ENCODE measurements around the gene CINP.
"Not testable (repeated sequence)": the region's sequence is repeated elsewhere in the genome, so short reads cannot be mapped to it uniquely, and the experiment has no call there.

Gene CINP

GRCh38 chr14:102319351-102320032 is 43.2 kb downstream of the CINP start, which contains the start of gene ZNF839:
Gene ZNF839, plus strand, starts transcription at chr14:102319746. Its CDS starts 20 bp downstream, at chr14:102319766.
- H3K4me3 Mint-ChIP-seq: peak within 1 kb of the TSS; percentile 97
- H3K27me3 Mint-ChIP-seq: no peaks in the 10 kb centered on the region
- peaks cover 64% of the 10 kb centered on the region for H3K4me1 Mint-ChIP-seq (ENCODE audit: low read depth)

DNA sequence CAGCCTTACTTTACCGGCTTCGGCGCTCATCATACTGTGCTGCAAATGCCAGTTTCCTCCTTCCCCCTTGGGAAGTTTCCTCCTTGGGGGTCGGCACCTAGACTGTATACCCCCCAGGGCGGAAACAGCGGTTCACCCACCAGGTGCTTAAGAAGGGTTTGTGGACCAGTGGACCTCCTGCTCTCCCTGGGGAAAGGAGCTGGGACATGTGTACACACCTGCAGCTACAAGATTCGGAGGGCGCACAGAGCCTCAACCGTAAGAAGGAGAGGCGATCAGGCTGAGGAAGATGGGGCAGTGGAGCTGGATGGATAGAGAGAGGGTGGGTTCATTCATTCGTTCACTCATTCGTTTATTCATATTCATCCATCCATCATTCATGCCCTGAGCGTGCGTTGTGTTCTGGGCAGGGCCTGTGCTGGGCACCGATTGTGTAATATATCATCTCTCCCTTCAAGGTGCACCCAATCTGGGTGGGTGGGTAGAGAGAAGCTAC is 43.9 kb downstream of the CINP start:
- H3K4me3 Mint-ChIP-seq: peak overlapping the region; percentile 97
- peaks cover 70% of the 10 kb centered on the region for H3K4me1 Mint-ChIP-seq (ENCODE audit: low read depth)
- H3K9me3 Mint-ChIP-seq: no peaks in the 10 kb centered on the region
- H3K27ac Mint-ChIP-seq: peak overlapping the region; percentile 96
- no peaks in the 10 kb centered on the region for H3K36me3 Mint-ChIP-seq (ENCODE audit: low read depth)
- H3K27me3 Mint-ChIP-seq: no peaks in the 10 kb centered on the region

More at GRCh38 chr14:102319351-102320032, 43.2 kb downstream of the CINP start, which contains the start of gene ZNF839:
- H3K36me3 Mint-ChIP-seq (ENCODE audit: low read depth): no peaks in the 10 kb centered on the region
- peak within 1 kb of the TSS; percentile 96 for H3K27ac Mint-ChIP-seq
- H3K9me3 Mint-ChIP-seq: no peaks in the 10 kb centered on the region

- peaks cover 74% of the 10 kb centered on the region for H3K4me1 Mint-ChIP-seq (ENCODE audit: low read depth)
- H3K27me3 Mint-ChIP-seq: no peaks in the 10 kb centered on the region
- H3K27ac Mint-ChIP-seq: peak overlapping the region; percentile 88
- no peaks in the 10 kb centered on the region for H3K9me3 Mint-ChIP-seq
- no peaks in the 10 kb centered on the region for H3K36me3 Mint-ChIP-seq (ENCODE audit: low read depth)
- H3K4me3 Mint-ChIP-seq: peak overlapping the region; percentile 89
Measured at GRCh38 chr14:102317564-102318248, 45.0 kb downstream of the CINP start.

DNA sequence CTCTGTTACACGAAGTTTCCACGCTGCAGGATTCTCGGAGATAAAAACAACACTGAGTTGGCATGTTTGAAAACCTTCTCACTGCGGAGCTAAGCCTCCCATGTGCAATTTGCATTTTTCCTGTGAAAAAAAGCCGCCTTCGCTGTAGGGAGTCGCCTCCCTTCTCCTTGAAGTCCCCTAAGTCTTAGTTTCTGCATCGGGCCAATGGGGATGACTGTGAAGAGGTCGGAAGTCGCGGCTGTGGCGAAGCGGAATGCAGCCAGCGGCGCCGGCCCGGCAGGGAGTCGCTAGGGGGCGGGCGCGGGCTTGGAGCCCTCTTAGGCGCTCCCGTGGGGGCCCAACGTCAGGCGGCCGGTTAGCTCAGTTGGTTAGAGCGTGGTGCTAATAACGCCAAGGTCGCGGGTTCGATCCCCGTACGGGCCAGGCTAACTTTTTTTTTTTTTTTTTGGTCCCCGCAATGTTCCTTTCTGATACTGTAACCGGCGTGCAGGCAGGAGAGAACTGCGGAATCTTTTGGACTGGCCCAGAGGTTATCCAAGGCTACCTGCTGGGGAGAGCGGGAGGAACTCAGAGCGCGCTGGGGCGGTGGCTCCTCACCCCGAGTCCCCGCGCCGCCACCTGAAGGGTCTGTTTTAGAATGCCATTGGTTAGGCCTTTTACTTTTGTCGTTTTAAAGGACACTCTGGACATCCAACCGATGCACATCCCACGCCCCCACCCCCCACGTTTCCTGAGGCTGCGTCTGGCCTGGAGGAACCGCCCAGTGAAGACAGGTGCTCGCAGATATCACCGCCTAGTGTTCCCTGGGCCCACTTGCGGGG is 45.7 kb downstream of the CINP start:
- H3K36me3 Mint-ChIP-seq (ENCODE audit: low read depth): no peaks in the 10 kb centered on the region
- peak overlapping the region; percentile 88 for H3K27ac Mint-ChIP-seq

GRCh38 chr14:102316338-102316742 is 46.4 kb downstream of the CINP start:
- Mint-ChIP-seq H3K9me3 (no peaks in the 10 kb centered on the region), H3K27me3 (no peaks in the 10 kb centered on the region), H3K36me3 (ENCODE audit: low read depth) (no peaks in the 10 kb centered on the region), H3K4me3 (peak overlapping the region; percentile 89), H3K27ac (peak overlapping the region; percentile 88), H3K4me1 (ENCODE audit: low read depth) (peaks cover 71% of the 10 kb centered on the region)

More for the DNA sequence above, 45.7 kb downstream of the CINP start:
- Mint-ChIP-seq H3K9me3 (no peaks in the 10 kb centered on the region), H3K27me3 (no peaks in the 10 kb centered on the region), H3K4me3 (peak overlapping the region; percentile 89), H3K4me1 (ENCODE audit: low read depth) (peaks cover 74% of the 10 kb centered on the region)

DNA sequence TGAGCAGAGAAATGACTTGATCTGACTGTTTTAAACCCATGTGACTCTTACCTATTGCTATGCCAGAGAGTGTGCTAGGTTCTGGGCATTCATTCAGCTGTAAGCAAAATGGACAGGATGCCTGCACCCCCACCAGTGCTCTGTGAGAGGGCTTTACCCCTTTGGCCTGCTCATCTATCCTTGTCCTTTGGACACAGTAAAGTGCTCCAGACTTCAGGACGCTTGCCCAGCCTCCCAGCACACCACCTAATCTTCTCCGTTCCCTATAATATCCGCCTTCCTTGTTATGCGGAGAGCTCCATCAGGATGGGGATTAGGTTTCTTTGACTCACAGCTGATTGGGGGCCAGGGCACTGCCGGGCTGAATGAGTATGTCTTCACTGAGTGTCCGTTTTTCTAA is 47.6 kb downstream of the CINP start:
- peaks cover 59% of the 10 kb centered on the region for H3K4me1 Mint-ChIP-seq (ENCODE audit: low read depth)
- H3K4me3 Mint-ChIP-seq: peak overlapping the region; percentile 88
- no peaks in the 10 kb centered on the region for H3K27me3 Mint-ChIP-seq
- H3K36me3 Mint-ChIP-seq (ENCODE audit: low read depth): no peaks in the 10 kb centered on the region
- no peaks in the 10 kb centered on the region for H3K9me3 Mint-ChIP-seq
- no peak overlapping the region for H3K27ac Mint-ChIP-seq

DNA sequence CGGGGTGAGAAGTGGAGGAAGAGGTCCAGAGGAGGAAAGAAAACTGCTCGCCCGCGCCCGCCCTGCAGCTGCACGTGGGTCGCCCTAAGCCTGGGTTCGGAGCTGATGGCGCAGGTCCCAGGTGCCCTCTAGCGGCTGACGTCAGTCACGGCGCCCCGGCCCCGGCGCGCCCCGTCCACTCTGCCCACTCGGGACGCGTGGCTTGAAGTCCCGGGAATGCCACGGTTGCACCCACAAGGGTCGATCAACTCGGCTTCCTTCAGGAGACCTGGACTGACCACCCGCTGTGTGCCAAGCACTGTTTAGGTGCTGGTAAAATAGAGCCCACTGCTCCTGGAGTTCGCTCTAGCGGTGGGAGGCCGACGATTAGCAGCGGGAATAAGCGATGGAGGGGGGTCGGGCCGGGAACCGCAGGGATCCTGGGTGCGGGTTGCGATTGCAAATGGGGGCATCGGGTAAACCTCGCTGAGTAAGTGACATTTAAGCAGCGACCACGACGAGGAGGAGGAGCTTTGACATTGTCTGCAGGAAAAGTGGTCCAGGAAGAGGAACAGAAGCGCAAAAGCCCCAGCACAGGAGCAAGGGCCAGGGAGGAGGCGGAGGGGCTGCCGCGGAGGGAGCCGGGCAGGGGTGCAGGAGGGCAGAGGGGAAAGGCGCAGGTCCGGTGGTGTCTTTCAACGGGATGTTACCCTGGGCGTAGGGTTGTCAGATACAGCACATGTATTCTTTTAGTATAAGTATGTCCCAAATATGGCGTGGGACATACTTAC is 48.3 kb downstream of the CINP start:
- H3K9me3 Mint-ChIP-seq: no peaks in the 10 kb centered on the region
- H3K27ac Mint-ChIP-seq: peak overlapping the region; percentile 90
- H3K27me3 Mint-ChIP-seq: no peaks in the 10 kb centered on the region
- no peaks in the 10 kb centered on the region for H3K36me3 Mint-ChIP-seq (ENCODE audit: low read depth)
- peaks cover 57% of the 10 kb centered on the region for H3K4me1 Mint-ChIP-seq (ENCODE audit: low read depth)
- peak overlapping the region; percentile 88 for H3K4me3 Mint-ChIP-seq

DNA sequence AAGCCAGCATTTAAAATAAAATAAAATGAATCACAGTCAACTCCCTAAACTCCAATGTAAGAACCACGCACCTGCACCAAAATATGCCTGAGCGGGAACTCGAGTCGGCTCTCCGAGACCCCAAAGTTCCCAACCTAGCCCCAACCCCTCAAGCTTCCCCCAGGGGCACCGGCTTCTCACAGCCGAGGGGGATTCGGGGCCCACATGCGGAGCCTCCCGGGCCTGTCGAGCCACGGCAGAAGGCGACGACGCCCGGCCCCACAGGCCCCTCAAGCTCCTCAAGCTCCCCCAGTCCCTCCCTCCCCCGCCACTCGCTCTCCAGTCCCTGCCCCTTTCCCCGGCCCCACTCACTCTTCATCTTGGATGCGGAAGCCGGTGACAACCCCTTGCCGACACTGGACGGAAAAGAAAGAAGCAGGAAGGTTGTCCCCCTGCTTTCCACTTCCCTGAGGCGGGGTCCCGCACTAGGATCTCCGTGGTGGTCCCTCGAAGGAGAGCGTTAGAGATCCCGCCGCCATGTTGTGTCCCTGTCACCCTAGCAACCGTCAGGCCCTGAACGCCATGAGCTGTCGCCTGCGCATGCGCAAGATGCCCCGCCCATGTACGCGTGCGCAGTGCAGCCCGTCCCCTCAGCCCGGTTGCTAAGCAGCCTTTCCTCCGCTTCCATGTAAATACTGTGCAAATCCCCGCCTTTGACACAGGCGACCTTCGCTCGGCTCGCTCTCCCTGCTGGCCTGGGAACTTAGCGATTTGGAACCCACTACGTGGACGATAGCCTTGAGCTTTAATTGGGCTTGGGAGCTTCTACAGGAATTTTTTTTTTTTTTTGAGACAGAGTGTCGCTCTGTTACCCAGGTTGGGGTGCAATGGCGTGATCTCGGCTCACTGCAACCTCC is 57.8 kb downstream of the CINP start, which contains the start of gene MOK:
TSS of gene MOK (minus strand) at position 554 of the 896 bp plus-strand sequence. CDS start at position 358, 196 bp downstream.
- Mint-ChIP-seq H3K27ac (peak within 1 kb of the TSS; percentile 94), H3K27me3 (peaks cover 6% of the 10 kb centered on the region), H3K4me1 (ENCODE audit: low read depth) (peaks cover 11% of the 10 kb centered on the region), H3K4me3 (peak within 1 kb of the TSS; percentile 94), H3K9me3 (no peaks in the 10 kb centered on the region), H3K36me3 (ENCODE audit: low read depth) (no peaks in the 10 kb centered on the region)

DNA sequence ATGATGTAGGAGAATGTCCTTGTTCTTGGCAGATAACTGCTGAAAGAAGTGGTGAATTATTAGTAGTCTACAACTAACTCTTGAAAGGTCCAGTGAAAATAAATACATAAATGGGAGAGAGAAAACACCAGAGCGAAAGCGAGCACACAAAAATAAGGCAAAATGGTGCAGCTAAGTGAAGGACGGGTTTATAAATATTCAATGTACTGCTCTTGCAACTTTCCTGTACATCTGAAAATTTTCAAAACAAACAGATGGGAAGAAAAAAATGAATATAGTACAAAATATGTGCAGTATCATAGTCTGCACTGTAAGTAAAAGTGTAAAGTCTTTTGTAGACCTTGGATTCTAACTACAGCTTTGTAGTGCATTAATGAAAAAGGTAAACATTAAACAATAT is 59.0 kb downstream of the CINP start:
- H3K4me1 Mint-ChIP-seq (ENCODE audit: low read depth): peaks cover 11% of the 10 kb centered on the region
- peak overlapping the region; percentile 59 for H3K4me3 Mint-ChIP-seq
- peaks cover 6% of the 10 kb centered on the region for H3K27me3 Mint-ChIP-seq
- no peaks in the 10 kb centered on the region for H3K36me3 Mint-ChIP-seq (ENCODE audit: low read depth)
- no peak overlapping the region for H3K27ac Mint-ChIP-seq
- no peaks in the 10 kb centered on the region for H3K9me3 Mint-ChIP-seq

DNA sequence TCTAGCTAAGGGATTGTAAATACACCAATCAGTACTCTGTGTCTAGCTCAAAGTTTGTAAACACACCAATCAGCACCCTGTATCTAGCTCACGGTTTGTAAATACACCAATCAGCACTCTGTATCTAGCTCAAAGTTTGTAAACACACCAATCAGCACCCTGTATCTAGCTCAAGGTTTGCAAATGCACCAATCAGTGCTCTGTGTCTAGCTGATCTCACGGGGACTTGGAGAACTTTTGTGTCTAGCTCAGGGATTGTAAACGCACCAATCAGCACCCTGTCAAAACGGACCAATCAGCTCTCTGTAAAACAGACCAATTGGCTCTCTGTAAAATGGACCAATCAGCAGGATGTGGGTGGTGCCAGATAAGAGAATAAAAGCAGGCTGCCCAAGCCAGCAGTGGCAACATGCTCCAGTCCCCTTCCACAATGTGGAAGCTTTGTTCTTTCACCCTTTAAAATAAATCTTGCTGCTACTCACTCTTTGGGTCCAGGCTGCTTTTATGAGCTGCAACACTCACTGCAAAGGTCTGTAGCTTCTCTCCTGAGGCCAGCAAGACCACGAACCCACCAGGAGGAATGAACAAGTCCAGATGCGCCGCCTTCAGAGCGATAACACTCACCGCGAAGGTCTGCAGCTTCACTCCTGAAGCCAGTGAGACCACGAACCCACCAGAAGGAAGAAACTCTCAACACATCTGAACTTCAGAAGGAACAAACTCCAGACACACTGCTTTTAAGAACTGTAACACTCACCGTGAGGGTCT is 64.2 kb downstream of the CINP start:
- H3K4me3 Mint-ChIP-seq: not testable (repeated sequence)

More for the DNA sequence above, 64.2 kb downstream of the CINP start:
- not testable (repeated sequence) for H3K9me3 Mint-ChIP-seq; H3K4me1 Mint-ChIP-seq (ENCODE audit: low read depth); H3K27ac Mint-ChIP-seq; H3K27me3 Mint-ChIP-seq; H3K36me3 Mint-ChIP-seq (ENCODE audit: low read depth)
